Effector CD4-positive, alpha-beta T cell (primary cell): ENCODE data around the gene FSTL5.

Source experiments
- DNase-seq: peaks from one replicate; pipeline ENCODE4 v3.0.0-alpha.2; 2020

FSTL5 gene

DNA sequence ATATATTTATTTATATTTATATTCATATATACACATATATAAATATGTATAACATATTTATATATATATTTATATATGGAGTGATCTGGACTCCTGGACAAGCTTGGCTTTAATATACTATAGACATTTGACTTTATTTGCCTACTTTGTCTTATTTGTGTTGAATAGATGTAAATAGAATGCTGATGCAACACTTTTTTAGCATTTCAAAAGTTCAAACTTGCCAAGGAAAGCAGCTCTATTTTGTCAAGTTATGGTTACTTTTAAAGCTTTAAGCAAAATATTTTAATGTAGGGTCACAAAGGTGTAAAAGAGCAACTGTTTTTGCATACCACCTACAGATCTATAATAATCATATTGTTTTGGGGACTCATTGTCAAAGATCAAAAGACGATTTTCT, 61.1 kb downstream of the FSTL5 start:
- no peak for DNase-seq

DNA sequence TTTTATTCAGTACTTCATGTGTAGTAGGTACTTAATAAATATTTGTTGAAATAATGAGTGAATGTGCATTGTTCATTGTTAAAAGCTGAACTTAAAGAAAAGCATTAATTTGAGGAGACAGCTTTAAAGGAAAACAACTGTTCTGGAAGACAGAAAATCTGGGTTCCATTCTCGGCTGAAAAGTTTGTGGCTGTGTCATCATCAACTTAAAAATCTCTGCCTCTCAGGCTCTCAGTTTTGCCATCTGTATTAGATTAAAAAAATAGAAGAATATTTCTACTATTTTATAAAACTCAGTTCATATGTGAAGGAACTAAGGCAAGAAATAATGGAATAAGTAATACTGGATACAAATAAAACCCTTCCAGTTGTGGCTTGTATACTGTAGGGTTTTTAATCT, 62.5 kb downstream of the FSTL5 start:
- no peak for DNase-seq

DNA sequence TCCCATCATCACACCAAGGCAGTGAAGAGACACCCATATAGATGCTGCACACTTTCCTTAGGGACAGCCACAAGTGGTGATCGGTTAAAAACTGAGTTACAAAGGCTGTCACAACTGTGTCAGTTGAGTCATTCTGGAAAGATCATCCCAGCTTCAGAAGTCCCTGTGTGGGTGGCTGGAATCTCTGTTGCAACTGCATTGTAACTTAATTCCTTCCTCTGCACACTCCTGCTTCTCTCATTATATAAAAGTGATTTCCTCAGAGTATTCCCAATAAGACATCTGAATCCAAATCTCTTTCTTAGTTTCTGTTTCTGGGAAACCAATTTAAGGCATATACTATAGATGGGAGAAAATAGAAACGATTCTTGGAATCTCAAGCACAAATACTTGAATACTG, 88.1 kb downstream of the FSTL5 start:
- DNase-seq: no peak

DNA sequence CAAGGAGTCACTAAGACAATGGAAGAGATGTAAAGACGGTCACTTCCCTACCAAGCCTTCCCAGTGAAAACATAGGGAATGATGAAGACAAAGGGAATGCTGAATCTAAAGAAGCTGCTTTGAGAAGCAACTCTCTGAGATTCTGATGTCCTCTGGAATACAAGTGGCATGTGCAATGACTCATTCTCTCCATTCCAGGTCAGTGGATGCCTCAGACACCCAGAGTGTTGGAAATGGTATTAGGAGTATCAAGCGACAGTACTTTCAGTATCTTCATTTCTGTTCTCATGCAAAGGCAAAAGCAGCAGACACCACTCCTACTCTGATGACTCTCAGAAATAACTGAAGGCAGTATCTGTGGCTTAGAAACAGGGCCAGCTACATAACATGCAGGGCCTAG, 102.6 kb downstream of the FSTL5 start:
- no peak for DNase-seq

DNA sequence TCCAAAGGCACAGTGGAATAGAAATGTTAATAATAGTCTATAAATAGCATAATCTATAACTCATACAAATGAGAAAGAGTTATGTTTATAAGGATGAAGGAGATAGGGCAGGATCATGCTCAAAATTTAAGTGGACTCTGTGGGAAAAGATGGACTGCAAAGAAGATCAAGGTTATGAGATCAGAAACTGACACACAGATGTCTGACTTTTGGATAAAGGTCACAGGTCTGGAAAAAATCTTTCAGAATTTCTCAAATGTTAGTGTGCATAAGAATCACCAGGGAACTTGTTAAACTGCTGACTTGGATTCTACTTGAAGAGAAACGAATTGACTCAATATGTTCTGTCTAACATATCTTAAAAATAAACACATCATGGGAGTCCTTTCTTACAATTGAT, 104.1 kb downstream of the FSTL5 start:
- DNase-seq: no peak

DNA sequence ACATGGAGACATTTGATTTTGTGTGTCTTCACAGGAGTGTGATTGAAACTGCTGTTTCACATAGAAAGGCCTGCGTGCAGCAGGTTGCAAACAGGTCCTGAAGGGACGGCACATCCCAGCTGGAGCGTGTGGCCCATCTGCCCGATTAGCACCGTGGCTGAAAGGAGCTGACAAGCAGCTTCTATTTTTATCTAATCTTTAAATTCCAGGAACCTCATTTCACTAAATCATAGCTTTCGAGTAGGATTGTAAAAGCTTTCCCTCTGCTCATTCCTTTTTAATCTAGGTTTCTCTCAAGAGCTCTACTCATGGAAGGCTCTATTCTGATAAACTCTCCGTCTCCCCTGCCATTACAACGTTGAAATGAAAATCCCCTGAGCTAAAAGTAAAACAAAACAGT, 106.8 kb downstream of the FSTL5 start:
- DNase-seq: no peak

DNA sequence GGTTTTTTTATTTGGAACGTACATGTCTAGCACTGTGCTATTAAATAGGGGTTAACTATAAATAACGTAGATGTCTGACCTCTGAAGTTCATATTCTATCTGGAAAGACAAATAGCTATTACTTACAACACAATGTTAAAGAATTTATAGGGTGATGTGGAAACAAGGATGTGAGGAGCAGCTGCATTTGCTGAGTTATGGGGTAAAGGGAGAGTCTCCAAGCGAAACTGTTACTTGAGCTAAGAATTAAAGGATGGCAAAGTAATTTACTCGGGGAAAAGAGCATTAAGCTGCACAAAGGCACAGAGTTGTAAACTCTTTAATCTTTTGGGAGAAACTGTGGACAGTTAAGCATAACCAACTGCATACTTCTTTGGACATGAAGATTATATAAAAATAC, 117.7 kb downstream of the FSTL5 start:
- DNase-seq: no peak

DNA sequence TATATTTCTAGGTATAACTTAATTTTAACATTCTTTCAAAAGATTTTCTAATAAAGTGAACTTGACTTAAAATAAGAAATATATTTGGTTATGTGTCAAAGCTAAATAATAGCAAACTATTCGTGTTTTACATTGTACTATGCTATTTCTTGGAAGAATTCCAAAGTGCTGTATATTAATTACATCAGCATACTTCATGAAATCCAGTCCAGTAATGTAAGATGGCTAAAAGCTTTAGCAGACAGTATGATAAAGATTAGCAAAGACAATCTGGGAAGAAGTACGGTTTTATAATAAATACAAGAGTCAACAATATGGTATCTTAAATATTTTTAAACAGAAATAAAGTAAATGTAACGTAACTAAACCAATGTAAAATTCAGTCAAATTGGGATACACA, 125.7 kb downstream of the FSTL5 start:
- no peak for DNase-seq

DNA sequence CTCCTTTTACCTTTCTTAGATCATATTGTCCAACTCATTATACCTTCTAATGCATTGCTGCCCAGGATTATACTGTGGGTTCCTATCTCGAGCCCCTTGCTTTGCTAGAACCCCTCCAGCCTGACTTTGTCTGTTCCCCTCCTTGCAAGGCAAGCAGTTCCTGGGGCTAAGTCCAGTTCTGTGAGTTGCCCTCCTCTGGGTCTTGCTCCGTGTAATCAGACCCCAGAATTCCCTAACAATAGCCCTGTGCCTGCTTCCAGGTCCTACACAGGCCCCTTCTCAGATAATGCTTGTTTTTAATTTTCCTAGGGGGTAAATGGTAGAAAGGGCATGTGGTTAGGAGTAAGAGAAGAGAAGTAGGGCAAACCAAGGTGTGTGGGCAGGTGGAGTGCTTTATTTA, 145.9 kb downstream of the FSTL5 start:
- no peak for DNase-seq

DNA sequence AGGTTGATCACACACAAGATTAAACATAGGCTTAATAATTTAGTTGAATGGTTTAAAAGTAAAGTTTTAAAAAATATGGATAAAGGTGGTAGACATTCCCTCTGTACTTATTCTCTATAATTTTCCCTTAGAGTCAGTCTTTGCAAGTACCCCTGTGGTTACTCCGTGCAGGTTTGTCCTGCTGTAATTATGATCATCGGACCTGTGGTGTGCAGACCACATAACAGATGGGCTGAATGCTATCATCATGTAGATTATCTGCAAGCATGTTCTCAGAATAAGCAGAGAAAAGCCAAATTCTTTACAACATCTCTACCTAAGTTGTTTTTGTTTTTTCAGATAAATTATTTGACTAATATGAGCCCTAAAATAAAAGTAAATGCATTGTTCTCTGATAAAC, 146.8 kb downstream of the FSTL5 start:
- DNase-seq: no peak

DNA sequence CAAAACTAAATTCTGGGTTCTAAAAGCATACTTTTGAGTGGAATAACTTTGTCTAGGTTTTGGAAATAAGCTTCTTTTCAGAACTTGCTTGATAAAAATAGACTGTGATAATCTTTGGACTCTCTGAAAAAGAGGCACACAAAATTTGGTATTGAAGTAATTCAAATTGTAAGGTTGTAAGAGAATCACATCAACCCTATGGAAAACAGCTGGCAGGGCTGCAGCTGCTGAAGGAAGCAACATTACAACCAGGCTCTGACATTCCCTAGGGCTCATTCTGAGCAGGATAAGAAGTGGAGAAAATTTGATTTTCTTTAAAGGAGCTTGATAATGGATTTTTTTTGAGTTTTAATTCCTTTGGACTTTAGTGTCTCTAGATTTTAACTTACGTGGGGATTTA, 147.6 kb downstream of the FSTL5 start:
- DNase-seq: no peak

DNA sequence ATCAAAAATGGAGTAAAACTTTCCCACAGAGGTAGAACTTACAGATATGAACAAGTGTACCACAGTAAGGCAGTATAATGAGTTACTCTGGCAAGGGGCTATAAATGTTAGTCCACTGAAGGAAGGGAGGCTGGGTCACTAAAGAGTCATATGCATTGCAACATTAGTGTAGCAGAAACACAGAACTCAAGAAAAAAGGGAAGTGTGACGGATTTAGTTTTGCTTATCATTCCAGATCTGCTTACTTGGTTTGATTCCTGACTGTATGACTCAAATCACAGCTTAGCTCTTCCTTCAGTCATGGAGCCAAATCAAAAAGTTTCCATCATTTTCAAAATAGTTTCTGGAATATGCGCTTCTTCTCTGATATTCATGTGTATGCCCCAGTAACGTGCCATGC, 148.7 kb downstream of the FSTL5 start:
- no peak for DNase-seq

DNA sequence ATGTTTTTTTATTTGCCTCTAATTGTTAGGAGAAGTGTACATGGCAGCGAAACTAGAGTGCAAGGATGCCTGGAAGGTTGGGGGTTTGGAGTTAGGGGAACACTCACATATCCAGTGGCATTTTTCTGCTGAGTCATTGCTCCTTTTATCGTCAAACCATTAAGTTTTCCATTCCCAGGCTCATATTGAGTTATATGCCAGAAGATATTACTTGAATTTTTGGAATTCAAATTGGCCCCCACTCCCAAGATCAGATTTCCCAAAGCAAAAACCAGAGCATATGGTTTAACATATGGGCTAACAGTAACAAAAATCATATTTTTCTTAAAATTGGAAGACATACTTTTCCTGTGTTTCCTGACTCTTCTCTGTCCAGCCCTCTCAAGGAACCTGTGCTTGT, 152.7 kb downstream of the FSTL5 start:
- no peak for DNase-seq

DNA sequence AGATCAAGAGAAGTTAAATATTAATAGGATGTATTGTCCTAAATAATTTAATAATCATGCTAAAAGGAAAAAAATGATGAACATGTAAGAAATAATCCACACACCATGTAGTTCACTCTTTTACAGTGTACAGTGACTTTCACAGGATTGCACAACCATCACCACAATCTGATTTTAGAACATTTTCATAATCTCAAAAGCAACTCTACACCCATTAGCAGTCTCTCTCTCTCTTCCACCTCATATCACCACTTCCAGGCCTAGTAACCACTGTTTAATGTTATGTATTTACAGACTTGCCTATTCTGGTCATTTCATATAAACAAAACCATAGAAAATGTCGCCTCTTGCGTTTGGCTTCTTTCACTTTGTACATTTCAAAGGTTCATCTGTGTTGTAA, 153.4 kb downstream of the FSTL5 start:
- DNase-seq: no peak

DNA sequence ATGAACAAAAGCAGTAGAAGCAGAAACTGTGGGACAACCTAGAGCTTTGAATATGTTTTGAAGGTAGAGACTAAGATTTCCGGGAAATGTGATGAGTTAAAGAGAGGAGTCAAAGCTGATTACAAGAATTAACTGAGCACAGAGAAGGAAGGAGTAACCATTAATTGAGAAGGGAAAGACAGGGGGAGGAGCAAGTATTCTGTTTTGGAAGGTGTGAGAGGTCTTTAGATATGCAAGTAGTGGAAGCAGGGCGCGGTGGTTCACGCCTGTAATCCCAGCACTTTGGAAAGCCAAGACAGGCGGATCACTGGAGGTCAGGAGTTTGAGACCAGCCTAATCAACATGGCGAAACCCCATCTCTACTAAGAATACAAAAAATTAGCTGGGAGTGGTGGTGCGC, 171.5 kb downstream of the FSTL5 start:
- no peak for DNase-seq

DNA sequence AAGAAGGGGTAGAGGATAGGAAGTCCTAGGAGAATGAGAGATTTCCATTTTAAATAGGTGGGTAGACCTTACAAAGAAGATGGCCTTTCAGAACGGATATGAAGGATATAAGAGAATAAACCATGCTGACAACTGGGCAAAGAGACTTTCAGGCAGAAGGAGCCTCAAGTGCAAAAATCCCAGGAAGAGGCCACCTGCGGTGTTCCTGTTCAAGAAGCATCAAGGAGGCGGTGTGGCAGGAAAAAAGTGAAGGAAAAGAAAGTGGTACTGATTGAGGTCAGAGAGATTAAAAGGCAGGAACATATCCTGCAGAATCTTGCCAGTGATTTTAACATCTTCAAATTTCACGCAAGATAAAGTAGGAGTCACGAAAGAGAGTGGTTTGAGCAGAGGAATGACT, 172.0 kb downstream of the FSTL5 start:
- DNase-seq: no peak

DNA sequence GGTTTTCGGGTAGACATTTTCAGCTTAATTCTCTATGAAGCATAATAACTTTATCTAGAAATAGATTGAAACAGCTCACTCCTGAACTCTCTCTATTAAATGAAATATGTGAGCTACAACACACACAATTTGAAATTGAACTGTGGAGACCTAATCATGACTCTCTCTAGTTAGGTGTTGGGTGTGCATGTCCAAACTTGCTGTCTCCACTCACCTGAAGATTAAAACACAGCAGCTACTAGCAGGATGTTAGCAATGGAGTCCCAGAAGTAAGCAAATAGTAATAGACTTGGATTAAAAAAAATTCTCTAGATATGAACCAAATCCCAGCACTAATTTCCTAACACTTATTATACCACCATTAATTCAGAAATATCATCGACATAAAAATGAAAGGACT, 173.1 kb downstream of the FSTL5 start:
- no peak for DNase-seq

DNA sequence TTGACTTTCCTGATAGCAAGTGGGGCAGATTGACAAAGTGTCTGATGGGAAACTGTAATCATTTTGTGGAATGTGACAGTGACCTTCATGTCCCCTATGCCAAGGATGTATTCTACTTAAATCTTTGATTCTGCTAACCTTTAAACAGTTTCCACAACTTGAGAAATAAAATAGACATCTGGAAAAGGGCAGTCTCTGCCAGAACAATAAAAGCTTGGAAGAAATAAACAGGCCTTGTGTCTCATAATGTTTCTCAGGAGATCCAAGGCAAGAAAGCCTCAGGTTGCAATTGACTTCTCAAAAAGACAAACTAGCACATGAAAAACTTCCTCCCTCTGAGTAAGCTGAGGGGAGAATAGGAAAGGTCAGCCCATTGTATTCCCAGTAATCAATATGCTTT, 174.9 kb downstream of the FSTL5 start:
- no peak for DNase-seq

DNA sequence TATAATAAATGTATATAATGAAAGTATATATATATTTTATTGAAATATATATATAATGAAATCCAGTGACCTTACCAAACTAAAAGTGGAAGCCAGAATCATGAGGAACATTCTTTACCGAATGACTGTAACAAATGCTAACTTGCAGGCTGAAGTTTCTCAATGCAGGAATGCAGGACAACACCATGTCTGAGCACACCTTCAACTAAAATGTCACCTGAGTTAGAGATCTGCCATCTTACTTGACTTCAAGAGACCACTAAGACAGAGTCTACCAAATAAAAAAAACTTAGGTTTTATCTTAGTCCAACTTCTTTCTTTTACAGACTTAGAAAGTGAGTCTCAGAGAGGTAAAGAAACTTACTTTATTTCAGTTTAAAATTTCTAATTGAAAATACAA, 176.2 kb downstream of the FSTL5 start:
- no peak for DNase-seq

DNA sequence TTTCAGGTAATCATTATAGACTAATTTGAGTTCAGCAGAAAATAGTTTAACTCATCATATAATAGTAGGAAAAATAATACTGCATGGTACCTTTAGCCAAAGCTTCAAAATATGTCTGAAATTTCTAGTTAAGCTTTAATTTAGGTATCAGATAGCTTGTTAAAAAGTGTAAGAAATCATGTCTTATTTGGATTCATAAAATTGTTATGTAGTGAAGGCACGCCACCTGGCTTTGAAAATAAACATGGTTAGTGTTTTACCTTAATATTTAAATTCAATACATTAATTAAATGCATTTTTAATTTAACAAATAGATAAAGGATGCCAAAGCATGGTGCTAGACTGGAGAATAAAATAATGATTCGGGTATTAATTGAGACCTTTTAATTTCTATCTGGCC, 211.4 kb downstream of the FSTL5 start:
- DNase-seq: no peak

DNA sequence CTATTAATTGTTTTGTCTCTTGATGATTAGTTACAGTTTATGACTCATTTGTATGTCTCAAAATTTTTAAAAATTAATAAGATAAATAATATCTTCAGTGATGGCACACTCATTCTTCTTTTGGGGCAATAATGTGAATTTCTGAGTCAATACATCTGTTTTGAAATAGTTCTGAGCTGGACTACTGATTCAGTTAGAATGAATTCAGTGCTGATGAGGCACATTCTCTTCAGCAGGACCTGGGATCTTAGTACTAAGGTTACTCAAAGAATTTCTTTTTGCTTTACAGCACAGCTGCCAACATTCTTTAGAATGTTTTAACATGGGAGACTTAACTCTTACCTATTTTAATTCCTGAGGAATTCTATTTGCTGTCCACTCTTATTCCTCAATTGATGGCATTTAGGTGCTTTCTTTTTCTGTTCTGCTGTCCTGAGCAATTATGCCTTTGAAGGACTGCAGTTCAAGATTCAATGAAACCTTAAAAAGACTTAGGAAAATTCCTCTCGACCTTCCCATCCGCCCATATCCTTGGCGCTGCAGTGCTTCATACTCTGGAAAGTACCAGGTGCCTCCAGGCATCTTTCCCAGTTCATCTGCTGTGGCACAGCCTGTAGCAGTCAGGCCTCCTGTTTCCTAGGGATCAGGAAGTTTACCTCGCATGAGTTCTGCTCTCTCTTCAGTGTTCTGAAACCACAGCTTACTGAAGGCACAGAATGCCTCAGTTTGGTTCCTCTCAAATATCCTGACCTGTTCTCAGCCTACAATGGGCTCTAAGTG, 213.7 kb downstream of the FSTL5 start:
- no peak for DNase-seq

DNA sequence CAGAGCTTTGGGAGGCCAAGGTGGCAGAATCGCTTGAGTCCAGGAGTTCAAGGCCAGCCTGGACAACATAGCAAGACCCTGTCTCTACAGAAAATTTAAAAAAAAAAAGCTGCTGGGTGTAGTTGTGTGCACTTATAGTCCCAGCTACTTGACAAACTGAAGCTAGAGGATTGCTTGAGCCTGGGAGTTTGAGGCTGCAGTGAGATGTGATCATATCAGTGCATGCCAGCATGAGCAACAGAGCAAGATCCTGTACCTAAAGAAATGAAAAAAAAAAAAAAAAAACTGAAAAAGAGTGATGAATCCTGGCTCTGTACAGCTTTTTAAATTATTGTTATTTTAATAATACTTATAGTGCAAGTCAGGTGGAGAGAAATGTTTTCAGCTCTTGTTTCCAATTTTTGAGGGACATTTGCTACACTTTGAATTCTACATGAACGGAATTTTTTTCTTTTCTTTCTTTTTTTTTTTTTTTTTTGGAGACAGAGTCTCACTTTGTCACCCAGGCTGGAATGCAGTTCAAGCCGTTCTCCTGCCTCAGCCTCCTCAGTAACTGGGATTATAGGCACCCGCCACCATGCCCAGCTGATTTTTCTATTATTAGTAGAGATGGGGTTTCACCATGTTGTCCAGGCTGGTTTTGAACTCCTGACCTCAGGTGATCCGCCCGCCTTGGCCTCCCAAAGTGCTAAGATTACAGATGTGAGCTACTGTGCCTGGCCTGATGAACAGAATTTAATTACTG, 215.6 kb downstream of the FSTL5 start:
- DNase-seq: no peak

DNA sequence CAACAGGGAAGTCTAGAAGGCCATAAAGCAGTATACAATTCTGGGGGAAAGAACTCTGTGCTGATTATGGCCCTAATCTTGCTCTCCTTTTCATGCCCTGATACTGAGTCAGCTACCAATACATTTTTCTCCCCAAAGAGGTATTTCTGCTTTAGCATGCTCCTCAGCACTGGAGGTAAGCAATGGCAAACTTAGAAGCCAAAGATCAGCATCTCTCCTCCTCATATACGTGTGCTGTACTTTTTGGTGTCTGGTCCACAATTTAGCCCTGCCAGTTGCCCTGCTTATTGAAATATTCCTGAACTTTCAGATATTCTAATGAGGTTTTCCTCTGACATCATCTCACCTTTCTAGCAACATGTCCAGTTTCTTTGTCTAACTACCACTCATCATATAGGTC, 226.2 kb downstream of the FSTL5 start:
- no peak for DNase-seq

DNA sequence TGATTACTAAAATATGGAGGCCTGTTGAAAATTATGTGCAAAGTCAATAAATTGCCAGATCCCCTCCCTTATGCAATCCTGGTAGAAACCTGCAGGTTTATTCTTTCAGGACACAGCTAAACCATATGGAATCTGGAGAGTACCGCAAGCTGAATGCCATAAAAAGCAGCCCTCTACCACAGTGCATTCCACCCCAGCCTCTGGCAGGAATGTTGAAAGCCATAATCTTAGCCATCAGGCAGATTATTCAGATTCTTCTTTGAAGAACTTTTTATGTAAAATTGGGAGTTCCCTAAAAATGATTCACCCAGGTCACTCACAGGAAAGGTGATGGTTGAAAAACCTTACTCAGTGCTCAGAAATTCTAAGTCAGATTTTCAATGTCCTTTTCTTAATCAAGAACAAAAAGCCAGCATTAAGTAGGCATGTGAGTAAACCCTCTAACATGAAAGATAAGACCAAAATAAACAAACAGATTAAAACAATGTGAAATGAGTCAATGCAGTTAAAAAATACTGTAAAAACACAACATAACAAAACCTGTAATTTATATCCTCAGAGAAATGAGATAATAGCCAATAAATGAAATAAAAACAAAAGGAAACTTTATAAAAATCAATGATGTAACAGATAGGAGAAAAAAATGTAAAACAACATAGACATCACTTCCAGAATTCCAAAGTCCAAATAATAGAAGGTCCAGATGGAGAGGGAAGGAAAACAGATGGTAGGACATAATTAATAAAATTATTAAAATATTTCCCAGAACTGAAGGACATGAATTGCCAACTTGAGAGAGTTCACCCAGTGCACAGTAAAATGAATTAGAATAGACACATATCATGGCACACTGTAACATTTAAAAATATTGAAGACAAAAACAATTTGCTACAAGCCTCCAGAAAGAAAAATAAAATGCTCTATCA, 226.9 kb downstream of the FSTL5 start:
- no peak for DNase-seq
